Parathyroid adenoma (tissue), 2 donors: ENCODE measurements around the gene PIK3C2G.

Experiments
- H2AFZ ChIP-seq: fragments of 300-600 bp; sonication (generic); one replicate; pipeline ENCODE4 v1.7.0; 2017; ENCODE audit warnings: antibody characterized with exemption, mild to moderate bottlenecking
- H3K27ac ChIP-seq: fragments of 300-600 bp; sonication (generic); one replicate; pipeline ENCODE4 v1.7.0; 2017
- H3K27me3 ChIP-seq: fragments of 300-600 bp; sonication (generic); one replicate; pipeline ENCODE4 v1.7.0; 2017; ENCODE audit warnings: low read length; ENCODE audit not compliant: control insufficient read depth, insufficient read depth
- H3K36me3 ChIP-seq: fragments of 300-600 bp; sonication (generic); one replicate; pipeline ENCODE4 v1.7.0; 2017; ENCODE audit warnings: low read length; ENCODE audit not compliant: control insufficient read depth, insufficient read depth
- H3K4me1 ChIP-seq: fragments of 300-600 bp; sonication (generic); one replicate; pipeline ENCODE4 v1.7.0; 2017; ENCODE audit warnings: control low read depth
- H3K4me2 ChIP-seq: fragments of 300-600 bp; sonication (generic); one replicate; pipeline ENCODE4 v1.7.0; 2017; ENCODE audit warnings: low read length
- H3K4me3 ChIP-seq: fragments of 300-600 bp; sonication (generic); one replicate; pipeline ENCODE4 v1.7.0; 2017; ENCODE audit warnings: low read depth, low read length
- H3K79me2 ChIP-seq: fragments of 300-600 bp; sonication (generic); one replicate; pipeline ENCODE4 v1.7.0; 2017; ENCODE audit warnings: control low read depth
- H3K9ac ChIP-seq: fragments of 300-600 bp; sonication (generic); one replicate; pipeline ENCODE4 v1.7.0; 2017; ENCODE audit warnings: mild to moderate bottlenecking
- H3K9me3 ChIP-seq: fragments of 300-600 bp; sonication (generic); one replicate; pipeline ENCODE4 v1.7.0; 2017; ENCODE audit warnings: low read length; ENCODE audit not compliant: control insufficient read depth
- CTCF ChIP-seq: fragments of 300-600 bp; sonication (generic); IDR thresholded peaks from one replicate; pipeline ENCODE4 v1.7.0; 2017; ENCODE audit warnings: antibody characterized with exemption, mild to moderate bottlenecking
- donor health status: primary hyperparathyroidism.

The PIK3C2G gene

GRCh38 chr12:18261906-18262305 is 588 bp downstream of the PIK3C2G start:
- Histone ChIP-seq H3K27me3 (no peaks in the 10 kb centered on the region), H3K9me3 (no peaks in the 10 kb centered on the region), H3K4me2 (peak overlapping the region; percentile 70), H3K4me1 (no peaks in the 10 kb centered on the region), H3K4me3 (peak overlapping the region; percentile 46), H3K27ac (peak overlapping the region; percentile 76), H2AFZ (peak overlapping the region; percentile 12), H3K79me2 (no peaks in the 10 kb centered on the region), H3K36me3 (no peaks in the 10 kb centered on the region), H3K9ac (no peak overlapping the region)
- TF ChIP-seq CTCF, result no peak

- peak overlapping the region; percentile 76 for H3K27ac ChIP-seq
- H3K4me1 ChIP-seq, result no peaks in the 10 kb centered on the region
- peak overlapping the region; percentile 46 for H3K4me3 ChIP-seq
- no peaks in the 10 kb centered on the region for H3K9me3 ChIP-seq
- no peaks in the 10 kb centered on the region for H3K27me3 ChIP-seq
- H3K36me3 ChIP-seq, result no peaks in the 10 kb centered on the region
- no peak for TF ChIP-seq CTCF
- no peak overlapping the region for H3K9ac ChIP-seq
- H3K4me2 ChIP-seq, result peak overlapping the region; percentile 70
- no peak overlapping the region for H2AFZ ChIP-seq
- H3K79me2 ChIP-seq, result no peaks in the 10 kb centered on the region
Observed at GRCh38 chr12:18262514-18262913, 1.2 kb downstream of the PIK3C2G start.

DNA sequence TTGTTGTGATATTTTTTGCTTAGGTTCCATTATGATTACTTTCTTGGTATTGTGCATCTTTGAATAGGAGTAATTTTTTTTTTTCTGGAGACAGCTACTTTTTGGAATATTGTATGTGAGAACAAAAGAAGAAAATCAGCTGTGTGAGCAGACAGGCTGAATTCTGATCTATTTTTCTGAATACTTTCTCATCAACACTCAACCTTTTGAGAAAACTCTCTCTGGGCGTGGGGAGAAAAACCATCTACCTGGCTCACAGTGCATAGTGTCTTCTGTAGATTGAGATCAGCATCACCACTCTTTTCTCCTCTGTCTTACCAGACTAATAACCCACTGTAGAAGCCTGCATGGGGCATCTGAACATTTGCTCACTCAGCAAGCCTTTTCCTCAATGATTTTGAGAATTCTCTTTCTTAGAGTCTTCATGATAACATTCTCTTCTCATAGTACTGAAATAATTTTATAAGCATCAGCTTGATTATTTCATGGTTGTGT is 3.3 kb downstream of the PIK3C2G start:
- H3K4me3 ChIP-seq, result no peak overlapping the region
- no peak overlapping the region for H3K4me2 ChIP-seq
- peak overlapping the region; percentile 58 for H3K27ac ChIP-seq

DNA sequence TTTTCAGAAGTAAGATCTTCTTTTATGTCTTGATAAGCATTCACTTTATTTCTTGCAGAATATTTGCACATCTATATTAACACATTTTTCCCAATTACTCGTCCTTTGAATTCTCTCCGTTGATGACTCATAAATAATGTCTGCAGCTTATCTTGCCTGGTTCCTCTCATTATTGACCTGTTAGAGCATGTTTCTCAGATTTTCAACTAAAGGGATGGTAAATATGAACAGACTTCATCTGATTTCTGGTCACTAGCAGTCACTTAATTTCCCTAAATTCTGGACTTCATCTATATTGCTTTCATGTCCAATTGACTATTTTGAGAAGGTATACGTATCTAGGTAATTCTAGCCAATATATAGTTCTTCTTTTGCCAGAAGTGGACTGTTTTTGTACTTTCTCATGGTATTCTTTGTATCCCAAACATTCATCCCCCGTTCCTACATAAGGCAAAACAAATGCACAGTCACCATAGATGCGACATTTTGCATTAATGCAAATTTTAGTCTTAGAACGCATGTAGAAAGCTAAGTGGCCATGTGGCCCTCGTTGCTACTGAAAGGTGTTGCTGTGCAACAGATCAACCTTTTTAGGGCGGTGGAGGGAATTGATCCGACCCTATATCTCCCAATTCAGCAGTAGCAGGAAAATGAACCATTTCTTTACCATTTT is 6.2 kb downstream of the PIK3C2G start:
- no peaks in the 10 kb centered on the region for H3K9me3 ChIP-seq
- no peaks in the 10 kb centered on the region for H3K27me3 ChIP-seq
- no peak for TF ChIP-seq CTCF
- no peaks in the 10 kb centered on the region for H3K4me1 ChIP-seq
- no peak overlapping the region for H3K9ac ChIP-seq
- H3K27ac ChIP-seq, result no peak overlapping the region
- no peak overlapping the region for H3K4me3 ChIP-seq
- H3K79me2 ChIP-seq, result no peaks in the 10 kb centered on the region
- H2AFZ ChIP-seq, result no peak overlapping the region
- no peak overlapping the region for H3K4me2 ChIP-seq
- H3K36me3 ChIP-seq, result no peaks in the 10 kb centered on the region

More for the DNA sequence above, 3.3 kb downstream of the PIK3C2G start:
- H3K36me3 ChIP-seq, result no peaks in the 10 kb centered on the region
- no peaks in the 10 kb centered on the region for H3K79me2 ChIP-seq
- no peaks in the 10 kb centered on the region for H3K9me3 ChIP-seq
- no peak for TF ChIP-seq CTCF
- H3K27me3 ChIP-seq, result no peaks in the 10 kb centered on the region
- no peak overlapping the region for H2AFZ ChIP-seq
- no peak overlapping the region for H3K9ac ChIP-seq
- H3K4me1 ChIP-seq, result no peaks in the 10 kb centered on the region

DNA sequence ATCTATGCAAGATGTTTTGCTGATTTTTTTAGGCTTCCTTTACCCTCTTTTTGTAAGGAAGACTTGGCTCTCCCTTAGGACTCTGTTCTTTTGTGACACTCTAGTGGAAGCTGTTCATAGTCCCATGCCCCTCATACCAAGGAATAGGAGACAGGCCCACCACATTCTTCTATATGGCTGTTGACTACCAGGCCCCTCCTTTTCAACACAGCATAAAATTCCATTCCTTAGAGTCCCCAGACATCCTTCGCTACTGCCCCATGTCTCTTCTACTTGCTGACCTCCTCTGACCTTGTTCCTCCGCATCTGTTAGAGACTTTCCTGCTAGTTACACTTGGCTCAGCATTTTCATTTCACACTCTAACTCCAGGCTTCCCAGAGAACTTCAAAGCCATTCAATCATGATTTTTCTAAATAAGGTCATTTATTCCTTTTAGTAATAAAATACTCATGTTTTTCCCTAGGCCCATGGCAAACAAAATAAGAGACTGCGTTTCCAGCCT is 9.7 kb downstream of the PIK3C2G start:
- Histone ChIP-seq H3K9me3 (no peaks in the 10 kb centered on the region), H3K4me1 (no peaks in the 10 kb centered on the region), H3K4me2 (peak overlapping the region; percentile 9), H3K4me3 (no peak overlapping the region), H3K9ac (no peak overlapping the region), H3K27ac (peak overlapping the region; percentile 47), H3K36me3 (no peaks in the 10 kb centered on the region), H2AFZ (no peak overlapping the region), H3K27me3 (no peaks in the 10 kb centered on the region), H3K79me2 (no peaks in the 10 kb centered on the region)
- no peak for TF ChIP-seq CTCF
